Stimulated activated CD4-positive, alpha-beta T cell treated with anti-CD3 and anti-CD28 coated beads, Interleukin-2, amount 100 ng/mL, for 24 hours (primary cell): ENCODE results near the gene CD2BP2.
"Not testable (repeated sequence)": the region's sequence is repeated elsewhere in the genome, so short reads cannot be mapped to it uniquely, and the experiment has no call there.

ENCODE experiments used
- DNase-seq, 2 donors: peaks; one replicate each; pipeline ENCODE4 v3.0.0-alpha.2; 2020

CD2BP2 gene

GRCh38 chr16:30355144-30355953 lies at the start of gene CD2BP2:
CD2BP2 (minus strand) TSS chr16:30355308; CDS start chr16:30354681, 627 bp downstream.
- peak; percentile 89 to 92 for DNase-seq

GRCh38 chr16:30401768-30402425 lies 46.8 kb upstream of the CD2BP2 start:
- no peak for DNase-seq

- DNase-seq, result no peak
Observed at GRCh38 chr16:30399435-30400186, 44.5 kb upstream of the CD2BP2 start.

- no peak for DNase-seq
Observed at GRCh38 chr16:30398661-30399434, 43.7 kb upstream of the CD2BP2 start.

- no peak for DNase-seq
Observed at GRCh38 chr16:30397776-30398660, 42.9 kb upstream of the CD2BP2 start.

GRCh38 chr16:30397056-30397455 lies 41.9 kb upstream of the CD2BP2 start:
- DNase-seq, result no peak

- not testable (repeated sequence) for DNase-seq
Observed at GRCh38 chr16:30396627-30397026, 41.5 kb upstream of the CD2BP2 start.

GRCh38 chr16:30395992-30396585 lies 41.0 kb upstream of the CD2BP2 start:
- no peak for DNase-seq

- peak; percentile 58 to 73 for DNase-seq
Observed at GRCh38 chr16:30395155-30395991, 40.3 kb upstream of the CD2BP2 start, which contains the start of gene ZNF48. ZNF48 (plus strand) TSS chr16:30395420; CDS start chr16:30395795, 375 bp downstream.

- no peak for DNase-seq
Observed at GRCh38 chr16:30394592-30395154, 39.6 kb upstream of the CD2BP2 start.

- DNase-seq, result no peak
Observed at GRCh38 chr16:30383521-30383920, 28.4 kb upstream of the CD2BP2 start.

GRCh38 chr16:30382111-30382881 lies 27.2 kb upstream of the CD2BP2 start, which contains the start of gene SEPTIN1:
SEPTIN1 (minus strand) TSS chr16:30382561; CDS start chr16:30382542, 19 bp downstream.
- DNase-seq, result peak; percentile 77 to 80

- peak in 1 of 2 donors; percentile 52 for DNase-seq
Observed at GRCh38 chr16:30381291-30382041, 26.4 kb upstream of the CD2BP2 start.

GRCh38 chr16:30380803-30381208 lies 25.7 kb upstream of the CD2BP2 start:
- no peak for DNase-seq

GRCh38 chr16:30380072-30380802 lies 25.1 kb upstream of the CD2BP2 start:
- no peak for DNase-seq

- DNase-seq, result no peak
Observed at GRCh38 chr16:30379158-30379783, 24.2 kb upstream of the CD2BP2 start.
